Upper lobe of left lung (tissue), 4 donors: ENCODE measurements around the gene DPY19L1.
"Not testable (repeated sequence)": the region's sequence is repeated elsewhere in the genome, so short reads cannot be mapped to it uniquely, and the experiment has no call there.

Source experiments
- CTCF ChIP-seq, 6 experiments: fragments of 450-650 bp in 4 of 6; fragments of 200-600 bp in 2 of 6; sonication (generic) in 2 of 6; IDR thresholded peaks; one replicate each; pipeline ENCODE4 v1.5.1; 2016 to 2019; ENCODE audit warnings: antibody characterized with exemption in 6 of 6
- EP300 ChIP-seq, 4 donors: sonication (generic); formaldehyde crosslinking; IDR thresholded peaks; one replicate each; pipeline ENCODE4 v1.5.1; 2017; ENCODE audit warnings: antibody characterized with exemption in 4 of 4, control low read depth in 2 of 4
- POLR2AphosphoS5 ChIP-seq, 2 donors: sonication (generic); formaldehyde crosslinking; IDR thresholded peaks; one replicate each; pipeline ENCODE4 v1.5.1; 2017; ENCODE audit warnings: antibody characterized with exemption in 2 of 2

- not testable (repeated sequence) for TF ChIP-seq EP300, CTCF, POLR2AphosphoS5 (IDR thresholded peaks at IDR 0.05)
Measured at GRCh38 chr7:35047263-35047911, 10.1 kb upstream of the DPY19L1 start.
